Esophagus squamous epithelium (tissue), 5 donors: ENCODE data around the gene DOK1. TPM values are rescaled to one million over a fixed set of nuclear protein-coding genes. Genes with fewer than 3 reads are reported as not detected.

Source experiments
- DNase-seq: peaks from one replicate; lab custom pipeline; 2025; lab: John Stamatoyannopoulos, UW
- H3K27ac ChIP-seq, 4 donors: fragments of 200-600 bp; sonication (generic); one replicate each; pipeline ENCODE4 v1.5.1; 2016 to 2019; ENCODE audit warnings: mild to moderate bottlenecking in 1 of 4
- H3K27me3 ChIP-seq, 4 donors: fragments of 200-600 bp; sonication (generic); 1 replicate in 3 of 4; 2 replicates in 1 of 4; pipeline versions ENCODE4 v1.5.1 to v1.6.0; 2017 to 2021; ENCODE audit warnings: antibody characterized with exemption in 1 of 4
- H3K36me3 ChIP-seq, 3 donors: fragments of 200-600 bp; sonication (generic); one replicate each; pipeline ENCODE4 v1.5.1; 2016 to 2019
- H3K4me1 ChIP-seq, 3 donors: fragments of 200-600 bp; sonication (generic); one replicate each; pipeline ENCODE4 v1.5.1; 2017 to 2019
- H3K4me3 ChIP-seq, 4 donors: fragments of 200-600 bp; sonication (generic); 1 replicate in 3 of 4; 2 replicates in 1 of 4; pipeline ENCODE4 v1.5.1; 2016 to 2019; ENCODE audit warnings: mild to moderate bottlenecking in 2 of 4, moderate library complexity in 1 of 4
- H3K9me3 ChIP-seq, 3 donors: fragments of 200-600 bp; sonication (generic); one replicate each; pipeline ENCODE4 v1.5.1; 2016 to 2019
- CTCF ChIP-seq, 6 experiments: fragments of 450-650 bp in 4 of 6; fragments of 200-600 bp in 2 of 6; sonication (generic) in 2 of 6; IDR thresholded peaks; one replicate each; pipeline ENCODE4 v1.5.1; 2016 to 2019; ENCODE audit warnings: antibody characterized with exemption in 6 of 6, mild to moderate bottlenecking in 4 of 6, moderate library complexity in 4 of 6
- POLR2A ChIP-seq, 4 donors: fragments of 450-650 bp; IDR thresholded peaks; one replicate each; pipeline ENCODE4 v1.6.1; 2017; ENCODE audit warnings: antibody characterized with exemption in 4 of 4, mild to moderate bottlenecking in 4 of 4, moderate library complexity in 3 of 4
- WGBS, 2 donors: methylation state at CpG; one replicate each; pipeline ENCODE4 v1.1.5; 2018; 5-methylcytosine and 5-hydroxymethylcytosine counted together
- intact Hi-C: fragments of 100-400 bp; cut with DNase I; formaldehyde crosslinking; loops from one replicate; pipeline ENCODE4 v1.15.0; 2022
- total RNA-seq, 4 donors: library from RNA; depleted of rRNA; stranded (reverse); fragments of >200 nt; gene quantifications; one replicate each; pipeline ENCODE4 v1.1.0, GENCODE V29; 2016
- donor health status: DM: yes; HTN: yes; CAD: no.

The DOK1 gene
- total RNA-seq, 4 donors from 2014 or later, result 0.88 to 6.7 (median 3.0) TPM; not detected in 1

GRCh38 chr2:74526649-74527230 is 27.8 kb upstream of the DOK1 start:
- intact Hi-C loops, result loop anchor here (5.0 kb wide), 1 partner anchor 44 kb away; the partner anchor contains the start of genes CCDC142 and TTC31
- TF ChIP-seq CTCF (IDR thresholded peaks at IDR 0.05), result no peak
- no peak for TF ChIP-seq POLR2A (IDR thresholded peaks at IDR 0.05)

GRCh38 chr2:74527741-74528140 is 26.8 kb upstream of the DOK1 start:
- no peak overlapping the region for H3K4me3 ChIP-seq
- DNase-seq, result no peak
- intact Hi-C loops, result loop anchor here (5.0 kb wide), 1 partner anchor 45 kb away; the partner anchor contains the start of genes CCDC142 and TTC31

More at GRCh38 chr2:74526649-74527230, 27.8 kb upstream of the DOK1 start:
- H3K36me3 ChIP-seq, result peaks cover 7 to 29% (median 11%) of the 10 kb centered on the region in 3 donors
- WGBS, 2 donors, result 96 to 100% methylated on average over 8 to 11 of the region's 11 CpGs
- H3K4me1 ChIP-seq, result peaks cover 18 to 54% (median 28%) of the 10 kb centered on the region in 3 donors
- no peak overlapping the region for H3K4me3 ChIP-seq
- no peaks in the 10 kb centered on the region for H3K27me3 ChIP-seq
- H3K27ac ChIP-seq, result peak overlapping the region in 1 of 4 donors; percentile 14
- DNase-seq, result no peak
- H3K9me3 ChIP-seq, result no peaks in the 10 kb centered on the region

GRCh38 chr2:74528600-74529356 is 25.7 kb upstream of the DOK1 start:
- peak overlapping the region; percentile 83 to 98 (median 90) for H3K4me3 ChIP-seq
- peak overlapping the region; percentile 90 to 95 (median 91) for H3K27ac ChIP-seq
- H3K36me3 ChIP-seq, result peaks cover 7 to 45% (median 21%) of the 10 kb centered on the region in 3 donors
- WGBS, 2 donors, result 21 to 22% methylated on average over 19 to 20 of the region's 29 CpGs
- no peak for TF ChIP-seq CTCF (IDR thresholded peaks at IDR 0.05)
- no peak for TF ChIP-seq POLR2A (IDR thresholded peaks at IDR 0.05)
- H3K27me3 ChIP-seq, result no peaks in the 10 kb centered on the region
- H3K4me1 ChIP-seq, result peaks cover 18 to 58% (median 28%) of the 10 kb centered on the region in 3 donors
- DNase-seq, result no peak
- intact Hi-C loops, result loop anchor here (5.0 kb wide), 1 partner anchor 46 kb away; the partner anchor contains the start of genes CCDC142 and TTC31
- H3K9me3 ChIP-seq, result no peaks in the 10 kb centered on the region

More at GRCh38 chr2:74527741-74528140, 26.8 kb upstream of the DOK1 start:
- H3K27me3 ChIP-seq, result no peaks in the 10 kb centered on the region
- TF ChIP-seq POLR2A (IDR thresholded peaks at IDR 0.05), result no peak
- no peak for TF ChIP-seq CTCF (IDR thresholded peaks at IDR 0.05)
- peaks cover 18 to 58% (median 28%) of the 10 kb centered on the region in 3 donors for H3K4me1 ChIP-seq
- H3K36me3 ChIP-seq, result peaks cover 7 to 35% (median 15%) of the 10 kb centered on the region in 3 donors
- H3K27ac ChIP-seq, result no peak overlapping the region
- 91 to 96% methylated on average over 6 to 9 of the region's 9 CpGs for WGBS, 2 donors
- no peaks in the 10 kb centered on the region for H3K9me3 ChIP-seq

- Histone ChIP-seq H3K27ac (peak within 1 kb of the TSS; percentile 90 to 95 (median 91)), H3K4me1 (peaks cover 18 to 58% (median 28%) of the 10 kb centered on the region in 3 donors), H3K27me3 (no peaks in the 10 kb centered on the region), H3K4me3 (peak within 1 kb of the TSS; percentile 83 to 98 (median 90)), H3K9me3 (no peaks in the 10 kb centered on the region), H3K36me3 (peaks cover 7 to 47% (median 21%) of the 10 kb centered on the region in 3 donors)
- intact Hi-C loops, result loop anchor here (5.0 kb wide), 1 partner anchor 47 kb away; the partner anchor contains the start of genes CCDC142 and TTC31
- TF ChIP-seq POLR2A (IDR thresholded peaks at IDR 0.05) (peak in 3 of 4 donors; percentile 68 to 86 (median 76)), CTCF (IDR thresholded peaks at IDR 0.05) (peak in 2 of 6 experiments; percentile 8 to 57)
- 0% methylated on average over 28 of the region's 87 CpGs; no CpG with 5 or more reads in 1 of the 2 donors for WGBS, 2 donors
- DNase-seq, result peak; percentile 92
Observed at GRCh38 chr2:74529357-74530238, 24.9 kb upstream of the DOK1 start, which contains the start of the genes AUP1 and HTRA2. AUP1 (minus strand) TSS chr2:74529706; CDS start chr2:74529629, 77 bp downstream. HTRA2 (plus strand) TSS chr2:74529933; CDS start chr2:74530007, 74 bp downstream.
